Cardiac fibroblast (primary cell): ENCODE results near the gene OR2T1.
A peak's percentile ranks its signal among the peaks of the same experiment; 100 is the strongest.
"Not testable (repeated sequence)": the region's sequence is repeated elsewhere in the genome, so short reads cannot be mapped to it uniquely, and the experiment has no call there.

Experiments
- DNase-seq, 2 donors: peaks; one replicate each; pipeline versions ENCODE4 v3.0.0 to v3.0.0-alpha.2; 2010; ENCODE audit warnings: low read depth in 2 of 2
- H3K4me3 ChIP-seq, 2 donors: replicated peaks in 1 of 2; 1 replicate in 1 of 2; 2 replicates in 1 of 2; pipeline ENCODE4 v1.5.1; 2011; ENCODE audit warnings: low read depth in 2 of 2, low read length in 2 of 2, mild to moderate bottlenecking in 2 of 2, moderate library complexity in 1 of 2
- CTCF ChIP-seq: IDR thresholded peaks from one replicate; pipeline ENCODE4 v1.5.1; 2011; ENCODE audit warnings: low read depth, mild to moderate bottlenecking, low read length, inconsistent platforms

The OR2T1 gene

DNA sequence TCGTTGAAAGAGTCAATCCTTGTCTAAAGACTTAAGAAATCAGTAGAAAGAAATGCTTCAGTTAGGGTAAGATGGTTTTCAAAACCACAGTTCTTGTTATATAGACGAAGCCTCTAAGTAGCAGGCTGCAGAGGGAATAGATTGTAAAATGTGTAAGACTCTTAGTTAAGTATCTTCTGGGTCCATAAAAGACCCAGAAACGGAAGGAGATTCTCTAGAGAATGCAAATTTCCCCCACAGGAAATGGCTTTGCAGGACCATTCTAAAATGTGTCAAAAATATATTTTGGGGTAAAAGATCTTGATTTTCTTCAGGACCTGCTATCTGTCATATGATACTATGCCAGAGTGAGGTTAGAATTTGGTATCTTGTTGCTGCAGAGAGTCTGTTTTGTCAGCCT, 13.4 kb downstream of the OR2T1 start:
- DNase-seq, result no peak
- no peak for TF ChIP-seq CTCF
- H3K4me3 ChIP-seq, result no peak overlapping the region

DNA sequence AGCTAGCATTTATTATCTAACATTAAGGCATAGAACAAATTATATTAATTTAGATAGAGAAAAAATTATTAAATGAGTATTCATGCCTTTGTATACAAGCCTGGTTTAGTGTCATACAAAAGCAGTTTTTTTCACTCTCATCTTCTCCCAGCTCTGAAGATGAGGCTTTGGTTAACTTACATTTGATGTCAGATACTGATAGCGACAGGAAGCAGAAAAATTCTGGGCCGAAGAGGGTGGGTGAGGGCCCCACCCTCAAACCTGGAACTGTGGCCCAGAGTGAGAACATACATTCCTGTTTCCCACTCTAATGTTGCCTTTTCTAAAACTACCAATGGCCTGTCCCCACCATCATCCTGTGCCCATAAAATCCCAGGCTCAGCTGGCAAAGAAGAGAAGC, 15.0 kb downstream of the OR2T1 start:
- no peak for DNase-seq
- no peak overlapping the region for H3K4me3 ChIP-seq
- no peak for TF ChIP-seq CTCF

DNA sequence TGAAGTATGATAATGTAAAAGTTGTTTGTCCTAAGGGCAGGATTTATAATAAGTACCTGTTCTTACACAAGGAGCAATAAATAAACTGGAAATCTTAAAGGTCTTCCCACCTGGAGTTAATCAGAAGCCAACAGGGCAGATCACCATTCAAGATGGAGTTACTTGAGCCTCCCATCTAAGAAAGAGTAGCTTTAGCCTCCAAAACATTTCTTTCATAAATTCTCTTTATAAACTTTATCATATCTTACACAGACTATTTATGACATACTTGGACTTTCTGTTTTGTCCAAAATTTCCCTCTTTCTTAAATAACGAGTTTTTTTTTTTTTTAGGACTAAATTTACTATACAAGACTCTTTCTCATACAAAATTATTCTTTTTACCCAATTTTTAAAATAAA, 18.5 kb downstream of the OR2T1 start:
- H3K4me3 ChIP-seq, result no peak overlapping the region
- no peak for TF ChIP-seq CTCF
- peak in 1 of 2 donors; percentile 16 for DNase-seq

DNA sequence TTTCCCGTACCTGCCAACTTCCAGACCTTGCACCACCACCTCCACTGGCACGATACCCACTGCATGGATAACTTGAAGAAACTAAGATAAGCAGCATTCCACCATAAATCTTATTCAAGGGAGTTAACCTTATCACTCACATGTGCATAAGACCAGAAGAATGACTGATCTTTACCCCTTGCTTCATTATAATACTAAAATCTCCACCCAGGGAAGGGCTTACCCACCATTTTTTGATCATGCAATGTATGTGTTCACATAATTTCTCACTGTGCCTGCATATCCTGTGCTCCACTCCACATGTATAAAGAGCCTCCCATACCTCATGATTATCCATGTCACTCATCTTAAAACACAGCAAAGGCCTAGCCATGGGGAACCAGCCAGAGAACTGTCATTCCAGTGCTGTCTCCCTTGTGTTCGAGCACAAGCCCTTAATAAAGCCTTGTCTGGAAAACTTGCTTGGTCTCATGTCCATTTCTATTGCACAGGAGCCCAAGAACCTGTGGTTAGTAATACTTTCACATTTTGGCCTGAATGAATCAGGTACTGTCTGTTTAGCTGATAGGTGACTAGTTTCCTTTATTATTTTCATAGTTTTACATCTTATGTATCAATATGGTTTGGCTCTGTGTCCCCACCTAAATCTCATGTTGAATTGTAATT, 24.8 kb downstream of the OR2T1 start:
- not testable (repeated sequence) for H3K4me3 ChIP-seq, DNase-seq

DNA sequence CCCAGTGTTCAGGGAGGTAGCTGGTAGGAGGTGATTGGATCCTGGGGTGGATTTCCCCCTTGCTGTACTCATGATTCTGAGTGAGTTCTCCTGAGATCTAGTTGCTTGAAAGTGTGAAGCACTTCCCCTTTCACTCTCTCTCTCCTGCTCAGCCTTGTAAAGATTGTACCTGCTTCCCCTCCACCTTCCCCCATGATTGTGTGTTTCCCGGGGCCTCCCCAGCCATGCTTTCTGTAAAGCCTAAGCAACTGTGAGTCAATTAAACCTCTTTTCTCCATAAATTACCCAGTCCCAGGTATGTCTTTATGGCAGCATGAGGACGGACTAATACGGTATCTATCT, 25.3 kb downstream of the OR2T1 start:
- not testable (repeated sequence) for DNase-seq, H3K4me3 ChIP-seq

- H3K4me3 ChIP-seq, DNase-seq: not testable (repeated sequence)
Observed at GRCh38 chr1:248431683-248432082, 28.8 kb downstream of the OR2T1 start.

GRCh38 chr1:248432201-248432600, 29.4 kb downstream of the OR2T1 start:
- not testable (repeated sequence) for H3K4me3 ChIP-seq, DNase-seq

DNA sequence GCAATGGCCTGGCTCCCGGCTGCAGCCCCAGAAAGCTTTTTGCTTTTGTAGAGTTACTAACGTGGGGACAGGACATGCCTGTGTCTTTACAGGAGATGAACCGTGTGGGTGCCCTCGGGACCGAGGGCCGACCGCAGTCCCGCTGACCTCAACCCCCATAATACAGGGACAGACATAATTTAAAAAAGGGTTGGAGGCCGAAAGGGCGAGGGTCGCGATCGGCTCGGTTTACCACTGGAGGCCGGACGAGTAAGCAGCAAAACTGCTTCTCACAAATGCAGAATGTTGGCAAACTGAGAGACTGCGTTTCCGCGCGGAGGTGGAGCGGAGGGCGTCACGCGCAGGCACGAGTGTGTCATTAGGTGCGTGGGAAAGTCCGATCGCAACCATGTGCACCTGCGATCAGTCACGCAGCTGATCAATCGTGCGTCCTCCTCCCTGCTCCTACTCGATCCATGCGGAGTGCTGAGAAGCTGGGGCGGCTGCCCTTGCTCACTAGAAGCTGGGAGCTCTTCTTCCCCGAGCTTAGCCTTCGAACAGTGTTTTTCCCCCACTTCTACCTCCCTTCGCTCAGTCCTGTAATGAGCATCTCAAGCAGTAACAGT, 31.1 kb downstream of the OR2T1 start:
- not testable (repeated sequence) for H3K4me3 ChIP-seq, DNase-seq

DNA sequence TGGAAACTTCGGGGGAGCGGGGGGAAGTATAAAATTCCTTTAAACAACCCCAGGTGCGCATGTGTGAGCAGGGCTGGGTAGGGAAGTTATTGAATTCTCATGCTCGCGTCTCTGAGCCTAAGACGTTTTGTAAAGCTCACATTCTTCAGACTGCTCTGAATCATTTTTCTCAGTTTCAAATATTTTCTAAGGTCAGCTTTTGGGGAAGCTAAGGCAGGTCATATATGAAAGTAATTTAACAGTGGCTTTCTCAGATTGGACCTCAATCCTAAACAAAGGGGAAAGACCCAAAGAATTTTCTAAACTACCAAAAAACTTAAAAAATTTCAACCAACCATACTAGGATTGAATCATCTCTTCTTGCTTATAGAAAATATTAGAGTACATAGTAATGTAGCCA, 32.1 kb downstream of the OR2T1 start:
- not testable (repeated sequence) for DNase-seq, H3K4me3 ChIP-seq

GRCh38 chr1:248436303-248436702, 33.5 kb downstream of the OR2T1 start:
- DNase-seq, H3K4me3 ChIP-seq: not testable (repeated sequence)

DNA sequence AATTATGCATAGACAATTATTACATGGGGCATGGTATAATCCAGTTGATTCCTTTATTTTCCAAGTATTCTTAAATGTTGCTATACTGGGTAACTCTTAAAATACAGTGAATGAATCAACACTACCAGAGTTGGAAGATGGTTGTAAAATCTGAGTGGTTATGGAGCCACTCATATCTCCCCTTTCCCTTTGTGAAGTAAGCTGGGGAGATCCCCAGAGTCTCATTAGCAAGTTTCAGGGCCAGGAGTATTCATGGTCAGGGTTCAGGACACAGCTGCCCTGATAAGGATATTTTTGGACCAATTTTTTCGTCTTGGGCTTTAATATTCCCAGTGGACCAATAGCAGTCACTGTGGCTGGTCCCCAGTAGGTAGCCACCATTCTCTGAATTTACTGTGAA, 35.8 kb downstream of the OR2T1 start:
- DNase-seq, H3K4me3 ChIP-seq: not testable (repeated sequence)

- DNase-seq, H3K4me3 ChIP-seq: not testable (repeated sequence)
Observed at GRCh38 chr1:248439283-248439682, 36.4 kb downstream of the OR2T1 start.

GRCh38 chr1:248442500-248443277, 39.8 kb downstream of the OR2T1 start:
- DNase-seq, H3K4me3 ChIP-seq: not testable (repeated sequence)

- DNase-seq, H3K4me3 ChIP-seq: not testable (repeated sequence)
Observed at GRCh38 chr1:248444603-248445002, 41.8 kb downstream of the OR2T1 start.

- not testable (repeated sequence) for H3K4me3 ChIP-seq, DNase-seq
Observed at GRCh38 chr1:248445399-248445798, 42.6 kb downstream of the OR2T1 start, which contains the start of gene OR2T2. Gene OR2T2 (plus strand): TSS chr1:248445637. CDS start chr1:248452798, 7,161 bp downstream.
